Adrenal gland (tissue), 12 donors: ENCODE measurements around the gene PPP1R9B. TPM values are rescaled to one million over a fixed set of nuclear protein-coding genes. Genes with fewer than 3 reads are reported as not detected.

Experiments
- DNase-seq, 7 donors: peaks; one replicate each; pipeline ENCODE4 v3.0.0-alpha.2; 2019 to 2020
- H3K27ac ChIP-seq, 5 donors: fragments of 200-600 bp; sonication (generic) in 4 of 5; 1 replicate in 3 of 5; 2 replicates in 2 of 5; pipeline versions ENCODE4 v1.5.1 to v1.8.0; 2016 to 2020; ENCODE audit warnings: mild to moderate bottlenecking in 1 of 5
- H3K27me3 ChIP-seq: fragments of 200-600 bp; 2 replicates; pipeline ENCODE4 v1.8.0; 2021
- H3K36me3 ChIP-seq, 2 donors: fragments of 200-600 bp; replicated peaks in 1 of 2; 1 replicate in 1 of 2; 2 replicates in 1 of 2; pipeline versions ENCODE4 v1.5.1 to v1.8.0; 2018 to 2022
- H3K4me1 ChIP-seq, 2 donors: fragments of 200-600 bp; replicated peaks in 1 of 2; 1 replicate in 1 of 2; 2 replicates in 1 of 2; pipeline versions ENCODE4 v1.5.1 to v1.8.0; 2018 to 2021
- H3K4me3 ChIP-seq, 4 donors: fragments of 200-600 bp; sonication (generic) in 3 of 4; one replicate each; pipeline ENCODE4 v1.5.1; 2016 to 2018
- H3K9me3 ChIP-seq, 3 donors: fragments of 200-600 bp; sonication (generic) in 1 of 3; replicated peaks in 1 of 3; 1 replicate in 2 of 3; 2 replicates in 1 of 3; pipeline versions ENCODE4 v1.5.1 to v1.8.0; 2016 to 2021
- CTCF ChIP-seq, 6 experiments: fragments of 450-650 bp in 4 of 6; fragments of 200-600 bp in 2 of 6; sonication (generic) in 1 of 6; IDR thresholded peaks; 1 replicate in 5 of 6; 2 replicates in 1 of 6; pipeline versions ENCODE4 v1.5.1 to v1.8.0; 2016 to 2021; ENCODE audit warnings: antibody characterized with exemption in 6 of 6, mild to moderate bottlenecking in 2 of 6, moderate library complexity in 1 of 6
- POLR2A ChIP-seq, 2 donors: fragments of 450-650 bp; IDR thresholded peaks; one replicate each; pipeline ENCODE4 v1.6.1; 2017; ENCODE audit warnings: antibody characterized with exemption in 2 of 2, mild to moderate bottlenecking in 2 of 2, moderate library complexity in 1 of 2
- WGBS, 4 donors: extraction: QIAGEN DNeasy Blood & Tissue Kit in 2 of 4; methylation state at CpG; one replicate each; pipeline versions ENCODE4 v1.1.5 to v1.1.7; 2013 to 2017; 5-methylcytosine and 5-hydroxymethylcytosine counted together
- intact Hi-C, 2 donors: fragments of 100-400 bp; cut with DNase I; formaldehyde crosslinking; loops; one replicate each; pipeline versions ENCODE4 v1.14.1 to v1.15.0; 2022 to 2023
- polyA plus RNA-seq, 3 donors: library from polyadenylated mRNA; stranded (reverse); fragments of 200-250 nt in 2 of 3; fragments of 350-450 nt in 1 of 3; fragmentation: Illumina TruSeq in 1 of 3; extraction: RNeasy Lipid Tissue Mini Kit (QIAGEN cat#74804) in 1 of 3; gene quantifications; one replicate each; pipeline ENCODE4 v1.2.3, GENCODE V29; 2013 to 2014
- total RNA-seq, 9 donors: library from RNA; depleted of rRNA in 4 of 9; stranded (reverse); fragments of >200 nt in 4 of 9; fragments of 120-200 nt in 1 of 9; fragmentation: NEBNext Ultra II Directional in 1 of 9; extraction: Animal tissue kit (Norgen Biotek cat#: 25700) in 1 of 9; gene quantifications; one replicate each; pipeline versions ENCODE4 v1.1.0 to v1.2.4, GENCODE V29; 2013 to 2023
- donor health status: healthy with polysubstance abuse.
- donor health status: Bipolar disorder and iron deficiency.
- donor health status: DM: yes; HTN: yes; CAD: no.
- donor health status: DM: no; HTN: no; CAD: no.
- donor health status: DM: no; HTN: no; CAD: no.
- donor health status: DM: yes; HTN: yes; CAD: no.

The PPP1R9B gene
- total and polyA plus RNA-seq, 12 donors: 21.8 to 128 (median 52.1) TPM

GRCh38 chr17:50165867-50166517 lies 15.5 kb upstream of the PPP1R9B start, which contains the start of gene SGCA:
TSS of gene SGCA (plus strand) at chr17:50166005. CDS start at chr17:50166041, 36 bp downstream.
- H3K9me3 ChIP-seq: no peaks in the 10 kb centered on the region
- no peak within 1 kb of the TSS for H3K4me3 ChIP-seq
- TF ChIP-seq CTCF (IDR thresholded peaks at IDR 0.05) (no peak), POLR2A (IDR thresholded peaks at IDR 0.05) (no peak)
- intact Hi-C loops: no loop called here
- H3K4me1 ChIP-seq: peaks cover 0 to 7% of the 10 kb centered on the region in 2 donors
- WGBS, 4 donors: 69 to 80% (median 72%) methylated on average over 13 to 15 of the region's 15 CpGs
- no peak within 1 kb of the TSS for H3K27ac ChIP-seq
- DNase-seq: no peak
- no peaks in the 10 kb centered on the region for H3K36me3 ChIP-seq
- no peaks in the 10 kb centered on the region for H3K27me3 ChIP-seq

- Histone ChIP-seq H3K9me3 (no peaks in the 10 kb centered on the region), H3K4me1 (peaks cover 0 to 12% of the 10 kb centered on the region in 2 donors), H3K27ac (no peak overlapping the region), H3K27me3 (no peaks in the 10 kb centered on the region), H3K4me3 (no peak overlapping the region), H3K36me3 (no peaks in the 10 kb centered on the region)
- 83 to 93% (median 91%) methylated on average over 3 of the region's 3 CpGs for WGBS, 4 donors
- intact Hi-C loops: no loop called here
- no peak for TF ChIP-seq POLR2A (IDR thresholded peaks at IDR 0.05)
- no peak for DNase-seq
These were observed 15.0 kb upstream of the PPP1R9B start for GRCh38 chr17:50165466-50165865.

GRCh38 chr17:50165066-50165465 lies 14.6 kb upstream of the PPP1R9B start:
- Histone ChIP-seq H3K9me3 (no peaks in the 10 kb centered on the region), H3K4me1 (peaks cover 0 to 12% of the 10 kb centered on the region in 2 donors), H3K36me3 (no peaks in the 10 kb centered on the region), H3K27ac (no peak overlapping the region), H3K27me3 (no peaks in the 10 kb centered on the region), H3K4me3 (no peak overlapping the region)
- intact Hi-C loops: no loop called here
- 88 to 90% (median 88%) methylated on average over 7 to 9 of the region's 9 CpGs for whole genome bisulfite sequencing, 4 donors
- TF ChIP-seq POLR2A (IDR thresholded peaks at IDR 0.05) (no peak), CTCF (IDR thresholded peaks at IDR 0.05) (no peak)
- no peak for DNase-seq

GRCh38 chr17:50164697-50164988 lies 14.2 kb upstream of the PPP1R9B start:
- TF ChIP-seq CTCF (IDR thresholded peaks at IDR 0.05) (no peak), POLR2A (IDR thresholded peaks at IDR 0.05) (no peak)
- Histone ChIP-seq H3K36me3 (no peaks in the 10 kb centered on the region), H3K4me1 (peaks cover 0 to 12% of the 10 kb centered on the region in 2 donors), H3K4me3 (no peak overlapping the region), H3K9me3 (no peaks in the 10 kb centered on the region), H3K27me3 (no peaks in the 10 kb centered on the region), H3K27ac (no peak overlapping the region)
- intact Hi-C loops: no loop called here
- DNase-seq: no peak
- WGBS, 4 donors: 83 to 89% (median 86%) methylated on average over 2 of the region's 2 CpGs
